Measurements from ENCODE around the gene CDYL2. TPM values are rescaled to one million over a fixed set of nuclear protein-coding genes. Genes with fewer than 3 reads are reported as not detected.
"Not testable (repeated sequence)": the region's sequence is repeated elsewhere in the genome, so short reads cannot be mapped to it uniquely, and the experiment has no call there.

Gene CDYL2
- total and polyA plus RNA-seq, 2 experiments from 2014 or later, result 0.74 to 0.95 TPM

DNA sequence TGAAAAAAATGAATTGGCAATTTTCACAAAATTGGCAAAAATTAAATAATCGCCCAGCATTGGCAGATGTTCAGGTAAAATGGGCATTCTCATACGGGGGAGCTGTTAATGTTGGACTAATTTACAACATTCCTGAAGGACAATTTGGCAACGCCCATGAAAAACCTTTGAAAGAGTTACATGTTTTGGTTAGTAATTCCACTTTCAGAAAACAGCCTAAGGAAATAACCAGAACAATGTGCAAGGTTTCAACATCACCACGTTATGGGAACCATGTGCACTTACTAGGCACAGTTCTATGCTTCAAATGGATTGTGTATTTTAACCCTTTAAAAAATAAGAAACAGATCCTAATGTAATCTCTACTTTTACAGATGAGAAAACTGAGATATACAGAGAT is 62.7 kb downstream of the CDYL2 start:
- TF ChIP-seq, protein P1, sequence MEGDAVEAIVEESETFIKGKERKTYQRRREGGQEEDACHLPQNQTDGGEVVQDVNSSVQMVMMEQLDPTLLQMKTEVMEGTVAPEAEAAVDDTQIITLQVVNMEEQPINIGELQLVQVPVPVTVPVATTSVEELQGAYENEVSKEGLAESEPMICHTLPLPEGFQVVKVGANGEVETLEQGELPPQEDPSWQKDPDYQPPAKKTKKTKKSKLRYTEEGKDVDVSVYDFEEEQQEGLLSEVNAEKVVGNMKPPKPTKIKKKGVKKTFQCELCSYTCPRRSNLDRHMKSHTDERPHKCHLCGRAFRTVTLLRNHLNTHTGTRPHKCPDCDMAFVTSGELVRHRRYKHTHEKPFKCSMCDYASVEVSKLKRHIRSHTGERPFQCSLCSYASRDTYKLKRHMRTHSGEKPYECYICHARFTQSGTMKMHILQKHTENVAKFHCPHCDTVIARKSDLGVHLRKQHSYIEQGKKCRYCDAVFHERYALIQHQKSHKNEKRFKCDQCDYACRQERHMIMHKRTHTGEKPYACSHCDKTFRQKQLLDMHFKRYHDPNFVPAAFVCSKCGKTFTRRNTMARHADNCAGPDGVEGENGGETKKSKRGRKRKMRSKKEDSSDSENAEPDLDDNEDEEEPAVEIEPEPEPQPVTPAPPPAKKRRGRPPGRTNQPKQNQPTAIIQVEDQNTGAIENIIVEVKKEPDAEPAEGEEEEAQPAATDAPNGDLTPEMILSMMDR (IDR thresholded peaks at IDR 0.05; ENCODE audit: low read depth, low read length), result no peak
- DNase-seq (ENCODE audit: low read depth in 1 of 2, low spot score in 1 of 2), result no peak

DNA sequence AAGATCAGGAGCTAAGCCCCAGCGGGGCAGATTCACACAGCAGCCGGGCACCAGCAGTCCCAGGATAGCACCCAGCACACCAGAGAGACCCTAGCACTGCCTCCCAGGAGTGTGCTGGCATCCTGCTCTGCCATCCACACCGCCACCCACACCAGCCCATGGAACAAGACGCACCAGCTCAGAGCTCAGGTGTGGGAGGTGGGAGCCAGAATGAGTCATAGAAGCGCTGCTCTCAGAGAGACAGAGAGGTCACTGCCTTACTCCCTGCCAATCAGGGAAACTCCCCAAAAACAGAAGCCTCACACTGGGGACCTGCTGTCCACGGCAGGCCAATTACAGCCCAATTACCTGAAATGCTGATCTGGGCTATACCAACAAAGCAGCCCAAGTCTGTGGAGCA is 64.9 kb downstream of the CDYL2 start:
- TF ChIP-seq, protein P1 (IDR thresholded peaks at IDR 0.05; ENCODE audit: low read depth, low read length), result no peak
- no peak overlapping the region for H3K4me3 ChIP-seq
- no peaks in the 10 kb centered on the region for H3K9me3 ChIP-seq (ENCODE audit: low read depth)
- H3K4me1 ChIP-seq (ENCODE audit: low read depth), result no peaks in the 10 kb centered on the region
- H3K27ac ChIP-seq, result no peak overlapping the region
- H3K36me3 ChIP-seq, result no peaks in the 10 kb centered on the region
- no peaks in the 10 kb centered on the region for H3K27me3 ChIP-seq
- no peak for DNase-seq (ENCODE audit: low read depth in 1 of 2, low spot score in 1 of 2)

More for the DNA sequence above, 62.7 kb downstream of the CDYL2 start:
- no peak overlapping the region for H3K4me3 ChIP-seq
- no peaks in the 10 kb centered on the region for H3K36me3 ChIP-seq
- no peaks in the 10 kb centered on the region for H3K27me3 ChIP-seq
- no peak overlapping the region for H3K27ac ChIP-seq
- no peaks in the 10 kb centered on the region for H3K9me3 ChIP-seq (ENCODE audit: low read depth)
- H3K4me1 ChIP-seq (ENCODE audit: low read depth), result no peaks in the 10 kb centered on the region

DNA sequence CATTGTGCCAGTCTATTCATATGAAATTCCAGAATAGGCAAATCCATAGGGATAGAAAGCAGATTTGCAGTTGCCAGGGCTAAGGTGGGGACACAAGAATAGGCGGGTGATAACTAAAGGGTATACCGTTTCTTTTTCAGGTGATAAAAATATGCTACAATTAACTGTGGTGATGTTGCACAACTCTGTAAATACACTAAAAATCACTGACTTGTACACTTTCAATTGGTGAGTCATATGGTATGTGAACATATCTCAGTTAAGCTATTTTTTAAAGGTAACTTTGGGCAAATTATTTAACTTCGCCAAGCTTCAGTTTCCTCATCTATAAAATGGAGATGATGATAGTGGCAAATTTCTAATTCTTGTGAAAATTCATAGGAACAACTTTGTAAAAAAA is 65.9 kb downstream of the CDYL2 start:
- no peak overlapping the region for H3K4me3 ChIP-seq
- H3K27me3 ChIP-seq, result no peaks in the 10 kb centered on the region
- no peak for DNase-seq (ENCODE audit: low read depth in 1 of 2, low spot score in 1 of 2)
- H3K36me3 ChIP-seq, result no peaks in the 10 kb centered on the region
- H3K27ac ChIP-seq, result no peak overlapping the region
- H3K9me3 ChIP-seq (ENCODE audit: low read depth), result no peaks in the 10 kb centered on the region
- H3K4me1 ChIP-seq (ENCODE audit: low read depth), result no peaks in the 10 kb centered on the region
- TF ChIP-seq, protein P1 (IDR thresholded peaks at IDR 0.05; ENCODE audit: low read depth, low read length), result no peak

DNA sequence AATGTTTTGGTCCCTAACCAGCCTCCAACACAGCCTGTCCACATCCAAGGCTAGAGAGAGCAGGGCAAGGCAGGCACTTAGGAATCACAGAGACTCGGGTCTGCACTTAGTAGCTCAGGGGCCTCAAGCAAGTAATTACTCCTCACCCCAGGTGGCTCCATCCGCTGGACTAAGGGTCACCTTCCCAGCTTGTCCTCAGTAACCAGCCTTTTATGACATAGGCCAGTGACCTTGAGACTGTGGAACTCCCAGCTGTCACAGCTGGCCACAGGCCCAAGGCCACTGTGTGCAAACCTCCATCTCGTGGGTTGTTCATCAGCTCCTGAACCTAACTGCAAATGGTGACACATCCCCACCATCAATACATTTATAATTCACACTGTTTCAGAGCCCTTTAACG is 68.6 kb downstream of the CDYL2 start:
- H3K9me3 ChIP-seq (ENCODE audit: low read depth), result no peaks in the 10 kb centered on the region
- no peaks in the 10 kb centered on the region for H3K27me3 ChIP-seq
- no peak overlapping the region for H3K27ac ChIP-seq
- H3K4me3 ChIP-seq, result no peak overlapping the region
- no peaks in the 10 kb centered on the region for H3K36me3 ChIP-seq
- no peak for DNase-seq (ENCODE audit: low read depth in 1 of 2, low spot score in 1 of 2)
- TF ChIP-seq, protein P1 (IDR thresholded peaks at IDR 0.05; ENCODE audit: low read depth, low read length), result no peak
- no peaks in the 10 kb centered on the region for H3K4me1 ChIP-seq (ENCODE audit: low read depth)

DNA sequence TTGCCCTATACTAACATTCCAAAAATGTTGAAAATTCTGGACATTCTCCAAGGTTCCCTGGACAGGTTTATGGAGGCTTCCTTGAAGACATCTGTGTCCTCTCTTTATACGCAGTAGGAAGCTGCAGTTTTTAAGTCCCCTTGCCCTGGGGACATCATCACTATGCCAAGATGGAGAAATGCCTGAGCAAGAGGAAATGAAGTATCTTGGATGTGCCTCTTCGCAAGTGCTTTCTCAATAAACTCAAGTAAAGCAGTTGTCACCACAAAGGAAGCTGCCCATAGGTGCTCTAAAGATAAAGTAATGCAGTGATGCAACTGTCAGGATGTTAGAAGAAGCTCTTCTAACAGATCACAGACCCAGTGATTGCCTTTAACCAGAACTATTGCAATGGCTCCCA is 71.0 kb downstream of the CDYL2 start:
- Histone ChIP-seq H3K36me3 (no peaks in the 10 kb centered on the region), H3K4me1 (ENCODE audit: low read depth) (no peaks in the 10 kb centered on the region), H3K9me3 (ENCODE audit: low read depth) (no peaks in the 10 kb centered on the region), H3K27me3 (no peaks in the 10 kb centered on the region), H3K4me3 (no peak overlapping the region), H3K27ac (no peak overlapping the region)
- TF ChIP-seq, protein P1 (IDR thresholded peaks at IDR 0.05; ENCODE audit: low read depth, low read length), result no peak
- DNase-seq (ENCODE audit: low read depth in 1 of 2, low spot score in 1 of 2), result no peak

DNA sequence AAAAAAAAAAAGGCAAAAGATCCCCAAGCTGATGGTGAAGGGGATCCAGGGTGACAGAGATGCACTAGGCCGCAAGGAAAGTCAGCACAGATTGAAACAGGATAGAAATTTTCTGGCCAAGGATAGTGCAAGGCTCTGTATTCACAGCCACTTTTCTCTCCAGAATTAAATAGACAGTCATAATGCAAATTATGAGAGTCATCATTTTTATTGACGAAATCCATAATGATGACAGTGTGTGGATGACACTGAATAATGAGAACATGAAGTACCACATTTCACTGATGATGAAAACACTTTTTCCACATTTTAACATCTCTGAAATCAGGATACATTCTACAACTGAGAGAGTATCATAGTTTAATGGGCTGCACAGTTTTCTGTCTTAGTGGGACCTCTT is 72.5 kb downstream of the CDYL2 start:
- TF ChIP-seq, protein P1 (IDR thresholded peaks at IDR 0.05; ENCODE audit: low read depth, low read length), result no peak
- Histone ChIP-seq H3K4me3 (no peak overlapping the region), H3K27me3 (no peaks in the 10 kb centered on the region), H3K9me3 (ENCODE audit: low read depth) (no peaks in the 10 kb centered on the region), H3K4me1 (ENCODE audit: low read depth) (no peaks in the 10 kb centered on the region), H3K36me3 (no peaks in the 10 kb centered on the region), H3K27ac (no peak overlapping the region)
- no peak for DNase-seq (ENCODE audit: low read depth in 1 of 2, low spot score in 1 of 2)

DNA sequence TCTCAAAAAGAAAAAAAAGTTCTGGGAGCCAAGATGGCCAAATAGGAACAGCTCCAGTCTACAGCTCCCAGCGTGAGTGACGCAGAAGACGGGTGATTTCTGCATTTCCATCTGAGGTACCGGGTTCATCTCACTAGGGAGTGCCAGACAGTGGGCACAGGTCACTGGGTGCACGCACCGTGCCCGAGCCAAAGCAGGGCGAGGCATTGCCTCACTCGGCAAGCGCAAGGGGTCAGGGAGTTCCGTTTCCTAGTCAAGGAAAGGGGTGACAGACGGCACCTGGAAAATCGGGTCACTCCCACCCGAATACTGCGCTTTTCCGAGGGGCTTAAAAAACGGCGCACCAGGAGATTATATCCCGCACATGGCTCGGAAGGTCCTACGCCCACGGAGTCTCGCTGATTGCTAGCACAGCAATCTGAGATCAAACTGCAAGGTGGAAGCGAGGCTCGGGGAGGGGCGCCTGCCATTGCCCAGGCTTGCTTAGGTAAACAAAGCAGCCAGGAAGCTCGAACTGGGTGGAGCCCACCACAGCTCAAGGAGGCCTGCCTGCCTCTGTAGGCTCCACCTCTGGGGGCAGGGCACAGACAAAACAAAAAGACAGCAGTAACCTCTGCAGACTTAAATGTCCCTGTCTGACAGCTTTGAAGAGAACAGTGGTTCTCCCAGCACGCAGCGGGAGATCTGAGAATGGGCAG is 77.2 kb downstream of the CDYL2 start:
- not testable (repeated sequence) for H3K4me1 ChIP-seq (ENCODE audit: low read depth); H3K36me3 ChIP-seq; H3K27ac ChIP-seq; H3K4me3 ChIP-seq; DNase-seq (ENCODE audit: low read depth in 1 of 2, low spot score in 1 of 2); H3K27me3 ChIP-seq; H3K9me3 ChIP-seq (ENCODE audit: low read depth)

All from cardiac muscle cell (in vitro differentiated cells and primary cell).